ENCODE data around the gene PKD2.

The PKD2 gene

DNA sequence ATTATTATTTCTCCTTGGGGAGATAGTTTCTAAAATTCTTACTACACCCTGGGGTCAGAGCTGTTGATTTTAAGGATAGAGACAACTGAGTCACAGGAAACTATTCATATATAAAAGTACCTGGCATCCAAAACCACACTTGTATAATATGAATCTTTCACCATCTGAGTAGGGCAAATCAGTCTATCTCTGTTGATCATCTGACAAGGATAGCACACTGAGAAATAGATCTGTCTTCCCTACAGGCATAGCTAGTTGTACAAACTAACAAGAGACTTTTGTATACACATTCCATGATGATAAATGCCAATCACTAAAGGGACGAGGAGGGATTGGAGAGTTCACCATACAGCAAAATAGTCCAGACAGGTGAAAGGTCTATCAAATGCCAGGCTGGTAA lies 30.0 kb downstream of the PKD2 start:
- Histone ChIP-seq H3K36me3 (ENCODE audit: control insufficient read depth, insufficient read depth, low read length) (peaks cover 19% of the 10 kb centered on the region), H3K4me3 (ENCODE audit: low read length) (no peak overlapping the region), H3K27me3 (ENCODE audit: control insufficient read depth, insufficient read depth, low read length) (no peaks in the 10 kb centered on the region), H3K9ac (ENCODE audit: low read length) (no peak overlapping the region), H3K27ac (ENCODE audit: low read depth, low read length) (no peak overlapping the region), H3K4me1 (ENCODE audit: control insufficient read depth, insufficient read depth, low read length) (no peaks in the 10 kb centered on the region)

DNA sequence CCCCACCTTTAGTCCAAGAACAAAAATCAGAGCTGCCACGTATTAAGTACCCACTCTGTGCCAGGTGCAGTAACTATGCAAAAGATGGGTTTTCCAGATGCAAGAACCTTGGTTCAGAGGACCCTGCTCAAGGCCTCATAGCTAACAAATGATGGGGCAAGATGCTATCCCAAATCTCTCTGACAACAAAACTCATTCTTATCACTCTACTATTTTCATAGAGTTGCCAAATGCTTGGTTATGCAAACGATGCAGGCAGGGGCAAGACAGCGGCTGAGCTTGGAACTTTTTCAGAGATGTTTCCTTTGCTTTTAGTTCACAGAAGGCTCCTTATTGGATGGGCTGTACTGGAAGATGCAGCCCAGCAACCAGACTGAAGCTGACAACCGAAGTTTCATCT lies 30.5 kb downstream of the PKD2 start:
- Histone ChIP-seq H3K9ac (ENCODE audit: low read length) (no peak overlapping the region), H3K4me3 (ENCODE audit: low read length) (no peak overlapping the region), H3K27ac (ENCODE audit: low read depth, low read length) (no peak overlapping the region), H3K27me3 (ENCODE audit: control insufficient read depth, insufficient read depth, low read length) (no peaks in the 10 kb centered on the region), H3K4me1 (ENCODE audit: control insufficient read depth, insufficient read depth, low read length) (no peaks in the 10 kb centered on the region), H3K36me3 (ENCODE audit: control insufficient read depth, insufficient read depth, low read length) (peaks cover 19% of the 10 kb centered on the region)

DNA sequence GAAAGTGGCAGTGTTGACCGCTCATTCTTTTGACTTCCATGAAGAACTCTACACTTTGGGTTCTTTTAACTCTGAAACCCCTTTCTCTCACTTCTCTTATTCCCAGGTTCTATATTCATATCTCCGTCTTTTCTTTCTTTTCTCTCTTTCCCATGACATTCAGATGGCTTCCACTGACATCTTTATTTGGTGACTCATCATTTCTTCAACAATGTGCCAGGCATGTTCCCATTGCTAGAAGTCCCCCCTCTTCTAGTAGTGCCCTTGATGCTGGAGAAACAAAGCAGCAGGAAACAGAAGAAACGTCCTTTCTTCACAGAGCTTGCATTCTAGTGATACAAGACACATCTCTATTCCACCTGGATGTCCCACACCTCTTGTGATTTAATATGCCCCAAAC lies 33.3 kb downstream of the PKD2 start:
- no peaks in the 10 kb centered on the region for H3K27me3 ChIP-seq (ENCODE audit: control insufficient read depth, insufficient read depth, low read length)
- H3K4me3 ChIP-seq (ENCODE audit: low read length): no peak overlapping the region
- H3K4me1 ChIP-seq (ENCODE audit: control insufficient read depth, insufficient read depth, low read length): no peaks in the 10 kb centered on the region
- no peak overlapping the region for H3K27ac ChIP-seq (ENCODE audit: low read depth, low read length)
- H3K9ac ChIP-seq (ENCODE audit: low read length): no peak overlapping the region
- peaks cover 19% of the 10 kb centered on the region for H3K36me3 ChIP-seq (ENCODE audit: control insufficient read depth, insufficient read depth, low read length)

DNA sequence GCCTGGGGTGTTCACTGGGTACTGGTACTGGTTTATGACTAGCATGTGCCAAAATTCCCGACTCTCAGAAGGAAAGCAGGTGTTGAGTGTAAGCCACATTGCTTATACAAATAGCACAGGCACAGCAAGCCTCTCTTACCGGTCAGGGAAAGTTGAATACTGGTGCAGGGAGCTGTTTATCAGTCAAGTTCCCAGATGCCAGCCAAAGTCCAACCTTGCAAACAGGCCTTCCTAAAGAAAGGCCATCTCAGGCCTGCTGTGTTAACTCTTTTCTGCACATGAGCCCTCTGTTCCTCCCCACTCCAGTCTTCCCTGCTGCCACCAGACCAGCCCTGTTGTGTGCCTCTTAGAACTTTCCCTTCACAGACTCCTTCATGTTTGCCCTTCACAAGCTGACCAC lies 34.2 kb downstream of the PKD2 start:
- Histone ChIP-seq H3K27me3 (ENCODE audit: control insufficient read depth, insufficient read depth, low read length) (no peaks in the 10 kb centered on the region), H3K4me1 (ENCODE audit: control insufficient read depth, insufficient read depth, low read length) (no peaks in the 10 kb centered on the region), H3K36me3 (ENCODE audit: control insufficient read depth, insufficient read depth, low read length) (peaks cover 19% of the 10 kb centered on the region), H3K4me3 (ENCODE audit: low read length) (no peak overlapping the region), H3K9ac (ENCODE audit: low read length) (no peak overlapping the region), H3K27ac (ENCODE audit: low read depth, low read length) (no peak overlapping the region)

DNA sequence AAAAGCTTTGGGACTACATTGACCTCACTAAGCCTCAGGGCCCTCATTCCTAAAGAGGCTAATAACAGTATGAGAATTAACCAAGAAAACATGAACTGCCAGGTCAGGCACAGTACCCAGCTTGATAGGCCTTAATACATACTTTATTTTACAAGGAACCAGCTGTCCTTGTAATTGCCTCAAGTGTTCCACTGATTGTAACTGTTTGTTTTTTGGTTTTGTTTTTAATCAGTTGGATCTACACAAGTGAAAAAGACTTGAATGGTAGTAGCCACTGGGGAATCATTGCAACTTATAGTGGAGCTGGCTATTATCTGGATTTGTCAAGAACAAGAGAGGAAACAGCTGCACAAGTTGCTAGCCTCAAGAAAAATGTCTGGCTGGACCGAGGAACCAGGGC lies 35.6 kb downstream of the PKD2 start:
- Histone ChIP-seq H3K27me3 (ENCODE audit: control insufficient read depth, insufficient read depth, low read length) (no peaks in the 10 kb centered on the region), H3K36me3 (ENCODE audit: control insufficient read depth, insufficient read depth, low read length) (peaks cover 13% of the 10 kb centered on the region), H3K4me1 (ENCODE audit: control insufficient read depth, insufficient read depth, low read length) (no peaks in the 10 kb centered on the region), H3K9ac (ENCODE audit: low read length) (no peak overlapping the region), H3K4me3 (ENCODE audit: low read length) (no peak overlapping the region), H3K27ac (ENCODE audit: low read depth, low read length) (no peak overlapping the region)

DNA sequence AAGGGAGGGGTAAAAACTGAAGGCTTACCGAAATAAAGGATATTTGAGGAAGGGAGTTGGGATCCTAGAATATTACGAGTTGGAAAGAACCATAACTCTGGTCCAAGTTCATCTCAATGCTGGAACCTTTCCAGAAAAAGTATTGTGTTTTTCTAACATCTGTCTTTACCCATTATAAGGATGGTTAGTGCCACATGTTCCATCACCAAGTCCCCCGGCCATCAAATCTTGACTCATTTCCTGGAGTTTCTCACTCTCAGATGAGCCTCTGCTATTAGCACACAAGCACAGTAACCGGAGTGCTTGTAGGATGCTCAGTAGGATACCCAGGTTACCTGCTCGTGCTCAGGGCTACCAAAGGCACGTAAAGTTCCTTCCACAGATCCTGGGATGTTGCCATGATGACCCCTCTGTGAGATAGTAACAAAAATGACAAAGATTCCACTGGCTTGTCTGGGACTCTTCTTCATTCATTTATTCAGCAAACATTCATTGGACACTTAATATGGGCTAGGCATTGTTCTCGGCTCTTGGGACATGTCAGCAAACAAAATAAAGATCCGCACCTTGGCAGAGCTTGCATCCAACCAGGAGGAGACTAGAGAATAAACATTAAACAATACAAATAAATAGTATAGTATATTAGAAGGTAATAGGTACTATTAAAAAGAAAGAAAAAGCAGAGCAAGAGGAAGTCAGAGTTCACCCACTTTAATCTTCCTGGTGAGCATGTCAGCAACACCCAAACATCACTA lies 36.3 kb downstream of the PKD2 start:
- Histone ChIP-seq H3K36me3 (ENCODE audit: control insufficient read depth, insufficient read depth, low read length) (peaks cover 9% of the 10 kb centered on the region), H3K27ac (ENCODE audit: low read depth, low read length) (no peak overlapping the region), H3K4me1 (ENCODE audit: control insufficient read depth, insufficient read depth, low read length) (no peaks in the 10 kb centered on the region), H3K4me3 (ENCODE audit: low read length) (no peak overlapping the region), H3K9ac (ENCODE audit: low read length) (no peak overlapping the region), H3K27me3 (ENCODE audit: control insufficient read depth, insufficient read depth, low read length) (no peaks in the 10 kb centered on the region)

DNA sequence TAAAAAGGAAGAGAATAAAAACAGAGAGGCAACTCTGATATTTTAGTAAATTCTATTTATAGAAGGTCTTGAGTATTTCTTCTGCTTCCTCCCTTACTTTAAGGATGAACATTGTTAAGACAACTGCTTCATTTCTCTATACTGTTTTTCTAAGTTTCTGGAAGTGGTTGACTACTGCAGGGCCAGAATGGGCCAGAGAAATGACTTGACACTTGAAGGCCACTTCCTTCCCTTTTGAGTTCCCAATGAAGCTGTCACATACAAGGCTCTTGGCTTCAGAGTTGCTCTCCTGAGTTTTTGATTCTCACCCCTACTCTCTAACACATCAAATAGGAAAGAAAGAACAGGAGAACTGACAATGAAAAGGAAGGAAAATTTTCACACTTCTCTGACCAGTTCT lies 37.6 kb downstream of the PKD2 start:
- Histone ChIP-seq H3K9ac (ENCODE audit: low read length) (no peak overlapping the region), H3K27me3 (ENCODE audit: control insufficient read depth, insufficient read depth, low read length) (no peaks in the 10 kb centered on the region), H3K4me1 (ENCODE audit: control insufficient read depth, insufficient read depth, low read length) (no peaks in the 10 kb centered on the region), H3K27ac (ENCODE audit: low read depth, low read length) (no peak overlapping the region), H3K36me3 (ENCODE audit: control insufficient read depth, insufficient read depth, low read length) (peaks cover 7% of the 10 kb centered on the region), H3K4me3 (ENCODE audit: low read length) (no peak overlapping the region)

DNA sequence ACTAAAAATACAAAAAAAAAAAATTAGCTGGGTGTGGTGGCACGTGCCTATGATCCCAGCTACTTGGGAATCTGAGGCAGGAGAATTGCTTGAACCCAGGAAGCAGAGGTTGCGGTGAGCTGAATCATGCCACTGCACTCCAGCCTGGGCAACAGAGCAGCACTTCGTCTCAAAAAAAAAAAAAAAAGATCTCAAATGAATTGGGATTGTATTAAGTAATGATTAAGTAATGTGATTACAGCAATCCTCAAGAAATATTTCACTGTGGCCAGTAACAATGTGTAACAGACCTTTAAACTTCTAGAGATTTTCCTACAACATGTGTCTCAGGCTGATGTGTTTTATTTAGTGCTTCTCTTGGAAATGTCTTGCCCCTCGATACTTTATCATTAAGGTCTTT lies 46.8 kb downstream of the PKD2 start:
- Histone ChIP-seq H3K36me3 (ENCODE audit: control insufficient read depth, insufficient read depth, low read length) (peaks cover 2% of the 10 kb centered on the region), H3K27me3 (ENCODE audit: control insufficient read depth, insufficient read depth, low read length) (no peaks in the 10 kb centered on the region), H3K4me3 (ENCODE audit: low read length) (no peak overlapping the region), H3K27ac (ENCODE audit: low read depth, low read length) (no peak overlapping the region), H3K4me1 (ENCODE audit: control insufficient read depth, insufficient read depth, low read length) (no peaks in the 10 kb centered on the region), H3K9ac (ENCODE audit: low read length) (no peak overlapping the region)

DNA sequence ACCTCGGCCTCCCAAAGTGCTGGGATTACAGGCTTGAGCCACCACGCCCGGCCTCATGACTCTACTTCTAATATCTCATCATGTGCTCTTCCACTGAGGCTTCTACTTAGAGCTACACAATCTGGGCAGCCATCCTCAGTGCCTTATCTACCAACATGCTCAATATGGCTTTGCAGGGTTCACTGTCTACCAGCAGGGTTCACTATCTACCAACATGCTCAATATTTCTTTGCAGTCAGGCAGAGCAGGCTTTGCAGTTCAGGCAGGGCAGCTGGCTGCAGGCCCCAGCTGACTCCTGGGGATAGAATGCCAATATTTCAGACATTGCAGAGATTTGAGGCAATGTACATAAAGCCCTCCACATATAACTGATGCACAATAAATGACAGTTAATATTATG lies 47.5 kb downstream of the PKD2 start:
- H3K27me3 ChIP-seq (ENCODE audit: control insufficient read depth, insufficient read depth, low read length): no peaks in the 10 kb centered on the region
- H3K9ac ChIP-seq (ENCODE audit: low read length): no peak overlapping the region
- peaks cover 2% of the 10 kb centered on the region for H3K36me3 ChIP-seq (ENCODE audit: control insufficient read depth, insufficient read depth, low read length)
- no peak overlapping the region for H3K4me3 ChIP-seq (ENCODE audit: low read length)
- no peaks in the 10 kb centered on the region for H3K4me1 ChIP-seq (ENCODE audit: control insufficient read depth, insufficient read depth, low read length)
- H3K27ac ChIP-seq (ENCODE audit: low read depth, low read length): no peak overlapping the region

DNA sequence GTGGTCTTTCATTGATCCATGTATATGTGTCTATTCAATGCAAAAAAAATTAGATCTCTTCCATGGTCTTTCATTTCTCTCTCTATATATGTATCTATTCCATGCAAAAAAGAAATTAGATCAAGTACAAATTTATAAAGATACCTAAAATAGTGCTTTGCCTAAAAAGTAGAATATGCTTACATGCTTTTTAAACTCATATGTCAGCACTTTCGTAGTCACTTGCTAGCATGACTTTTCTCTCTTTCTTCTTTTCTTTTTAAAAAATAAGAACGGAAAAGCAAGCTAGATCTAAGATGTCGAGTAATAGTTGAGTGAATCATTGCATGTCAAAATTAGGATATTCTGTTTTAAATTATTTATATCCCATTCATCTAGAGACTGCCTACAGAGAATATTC lies 50.9 kb downstream of the PKD2 start:
- Histone ChIP-seq H3K9ac (ENCODE audit: low read length) (no peak overlapping the region), H3K36me3 (ENCODE audit: control insufficient read depth, insufficient read depth, low read length) (peaks cover 2% of the 10 kb centered on the region), H3K4me1 (ENCODE audit: control insufficient read depth, insufficient read depth, low read length) (no peaks in the 10 kb centered on the region), H3K27me3 (ENCODE audit: control insufficient read depth, insufficient read depth, low read length) (no peaks in the 10 kb centered on the region), H3K27ac (ENCODE audit: low read depth, low read length) (no peak overlapping the region), H3K4me3 (ENCODE audit: low read length) (no peak overlapping the region)

DNA sequence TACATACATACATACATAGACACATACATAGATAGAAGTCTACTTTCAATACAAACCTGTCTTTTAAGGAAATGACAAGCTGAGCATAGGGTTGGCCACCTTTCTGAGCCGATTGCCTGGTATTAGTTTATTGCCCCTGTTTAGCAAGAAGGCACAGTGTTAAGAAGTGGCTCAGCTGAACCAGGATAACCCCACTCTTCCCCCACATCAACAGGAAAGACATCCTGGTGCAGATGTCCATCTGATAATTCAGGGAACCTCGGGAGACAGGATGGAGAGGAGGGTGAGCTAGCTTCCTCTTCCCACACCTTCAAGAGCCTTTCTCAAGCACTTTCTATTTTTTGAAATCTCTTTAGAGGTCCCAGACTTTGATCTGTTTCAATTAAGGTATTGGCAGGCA lies 52.3 kb downstream of the PKD2 start:
- Histone ChIP-seq H3K27me3 (ENCODE audit: control insufficient read depth, insufficient read depth, low read length) (no peaks in the 10 kb centered on the region), H3K4me1 (ENCODE audit: control insufficient read depth, insufficient read depth, low read length) (no peaks in the 10 kb centered on the region), H3K4me3 (ENCODE audit: low read length) (no peak overlapping the region), H3K9ac (ENCODE audit: low read length) (no peak overlapping the region), H3K27ac (ENCODE audit: low read depth, low read length) (no peak overlapping the region), H3K36me3 (ENCODE audit: control insufficient read depth, insufficient read depth, low read length) (peaks cover 2% of the 10 kb centered on the region)

DNA sequence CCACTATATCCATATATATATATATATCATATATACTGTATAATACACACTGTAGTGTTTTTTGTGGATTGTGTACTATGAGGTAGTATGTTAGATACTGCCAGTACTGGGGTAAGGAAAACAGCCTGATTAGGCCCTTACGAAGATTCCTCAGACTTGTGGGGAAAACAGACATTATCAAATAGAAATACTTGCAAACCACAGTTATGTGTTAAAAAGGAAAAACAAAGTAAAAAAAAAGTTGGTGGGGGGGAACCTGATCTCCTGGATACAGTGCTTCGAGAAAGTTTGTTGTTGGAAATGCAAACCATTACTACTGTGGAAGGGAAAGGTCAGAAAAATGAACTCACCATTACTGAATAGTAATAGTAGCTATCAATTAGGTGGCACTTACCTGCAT lies 53.0 kb downstream of the PKD2 start:
- Histone ChIP-seq H3K36me3 (ENCODE audit: control insufficient read depth, insufficient read depth, low read length) (peaks cover 2% of the 10 kb centered on the region), H3K4me3 (ENCODE audit: low read length) (no peak overlapping the region), H3K27me3 (ENCODE audit: control insufficient read depth, insufficient read depth, low read length) (no peaks in the 10 kb centered on the region), H3K9ac (ENCODE audit: low read length) (no peak overlapping the region), H3K4me1 (ENCODE audit: control insufficient read depth, insufficient read depth, low read length) (no peaks in the 10 kb centered on the region), H3K27ac (ENCODE audit: low read depth, low read length) (no peak overlapping the region)

DNA sequence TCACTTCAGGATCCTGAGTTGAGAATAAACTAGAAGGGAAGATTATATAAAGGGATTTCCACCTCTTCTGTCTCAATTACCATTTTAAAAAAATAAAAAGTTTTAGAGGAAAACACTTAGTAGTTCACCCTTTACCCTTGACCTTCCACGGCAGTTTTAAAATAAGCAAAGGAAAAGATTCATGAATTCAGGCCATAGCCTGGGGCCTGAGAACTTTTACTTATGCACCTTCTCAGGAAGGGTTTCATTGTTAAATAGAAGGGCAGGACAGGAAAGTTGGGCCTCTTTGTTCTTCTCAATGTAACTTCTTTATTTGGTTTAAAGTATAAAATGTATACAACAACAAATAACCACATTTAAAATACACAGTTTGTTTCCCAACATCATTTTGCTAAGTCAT lies 54.9 kb downstream of the PKD2 start:
- H3K36me3 ChIP-seq (ENCODE audit: control insufficient read depth, insufficient read depth, low read length): peaks cover 3% of the 10 kb centered on the region
- H3K4me3 ChIP-seq (ENCODE audit: low read length): no peak overlapping the region
- no peaks in the 10 kb centered on the region for H3K27me3 ChIP-seq (ENCODE audit: control insufficient read depth, insufficient read depth, low read length)
- H3K27ac ChIP-seq (ENCODE audit: low read depth, low read length): no peak overlapping the region
- no peak overlapping the region for H3K9ac ChIP-seq (ENCODE audit: low read length)
- H3K4me1 ChIP-seq (ENCODE audit: control insufficient read depth, insufficient read depth, low read length): no peaks in the 10 kb centered on the region
